ENCODE results near the gene OR2L8.

Gene OR2L8, protein sequence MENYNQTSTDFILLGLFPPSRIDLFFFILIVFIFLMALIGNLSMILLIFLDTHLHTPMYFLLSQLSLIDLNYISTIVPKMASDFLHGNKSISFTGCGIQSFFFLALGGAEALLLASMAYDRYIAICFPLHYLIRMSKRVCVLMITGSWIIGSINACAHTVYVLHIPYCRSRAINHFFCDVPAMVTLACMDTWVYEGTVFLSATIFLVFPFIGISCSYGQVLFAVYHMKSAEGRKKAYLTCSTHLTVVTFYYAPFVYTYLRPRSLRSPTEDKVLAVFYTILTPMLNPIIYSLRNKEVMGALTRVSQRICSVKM

DNA sequence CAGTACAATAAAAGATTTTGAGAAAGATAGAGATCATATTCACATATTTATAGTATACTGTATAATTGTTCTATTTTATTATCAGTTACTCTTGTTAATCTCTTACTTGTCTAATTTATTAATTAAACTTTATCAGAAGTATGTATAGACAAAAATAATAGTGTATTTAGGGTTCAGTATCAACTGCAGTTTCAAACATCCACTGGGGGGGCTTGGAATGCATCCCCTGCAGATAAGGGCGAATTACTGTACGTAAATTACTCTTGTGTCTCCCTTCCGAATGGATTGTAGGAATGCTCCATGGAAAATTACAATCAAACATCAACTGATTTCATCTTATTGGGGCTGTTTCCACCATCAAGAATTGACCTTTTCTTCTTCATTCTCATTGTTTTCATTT is at the start of gene OR2L8:
OR2L8 (plus strand) TSS at position 301 of the 400 bp plus-strand sequence; CDS start at position 301, 0 bp downstream.
- DNase-seq, result no peak

DNA sequence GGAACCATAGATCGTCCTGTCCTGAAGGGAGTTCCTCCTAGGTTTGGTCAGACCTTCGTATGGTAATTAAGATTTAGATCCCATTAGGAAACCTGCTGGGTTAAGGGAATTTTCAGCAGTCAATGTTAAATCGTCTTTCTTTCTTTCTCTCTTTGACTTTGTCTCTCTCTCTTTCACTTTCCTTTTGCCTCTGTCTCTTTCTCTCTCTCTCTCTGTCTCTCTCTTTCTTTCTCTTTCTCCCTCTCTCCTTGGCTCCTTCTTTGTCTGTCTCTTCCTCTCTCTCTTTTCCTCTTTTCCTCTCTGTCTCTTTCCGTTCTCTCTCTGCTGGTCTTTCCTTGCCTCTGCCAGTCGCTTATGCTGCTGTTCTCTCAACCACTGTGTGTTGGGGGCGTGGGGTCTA is 44.5 kb upstream of the OR2L8 start:
- DNase-seq, result no peak

DNA sequence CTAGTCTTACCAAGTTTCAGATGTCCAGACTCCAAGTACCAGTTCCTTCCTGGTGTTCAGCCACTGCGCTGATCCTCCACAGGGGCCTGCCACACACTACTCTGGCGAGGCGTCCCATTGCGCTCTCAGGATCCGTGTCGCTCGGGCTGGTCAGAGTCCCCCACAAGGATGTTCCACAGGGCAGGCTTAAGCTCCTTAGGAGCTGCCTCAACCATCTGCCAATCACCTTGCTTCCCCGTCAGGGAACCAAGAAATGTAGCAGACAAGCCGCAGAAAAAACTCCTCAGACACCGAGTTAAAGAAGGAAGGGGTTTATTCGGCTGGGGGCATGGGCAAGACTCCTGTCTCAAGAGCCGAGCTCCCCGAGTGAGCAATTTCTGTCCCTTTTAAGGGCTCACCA is 43.5 kb upstream of the OR2L8 start:
- no peak for DNase-seq

DNA sequence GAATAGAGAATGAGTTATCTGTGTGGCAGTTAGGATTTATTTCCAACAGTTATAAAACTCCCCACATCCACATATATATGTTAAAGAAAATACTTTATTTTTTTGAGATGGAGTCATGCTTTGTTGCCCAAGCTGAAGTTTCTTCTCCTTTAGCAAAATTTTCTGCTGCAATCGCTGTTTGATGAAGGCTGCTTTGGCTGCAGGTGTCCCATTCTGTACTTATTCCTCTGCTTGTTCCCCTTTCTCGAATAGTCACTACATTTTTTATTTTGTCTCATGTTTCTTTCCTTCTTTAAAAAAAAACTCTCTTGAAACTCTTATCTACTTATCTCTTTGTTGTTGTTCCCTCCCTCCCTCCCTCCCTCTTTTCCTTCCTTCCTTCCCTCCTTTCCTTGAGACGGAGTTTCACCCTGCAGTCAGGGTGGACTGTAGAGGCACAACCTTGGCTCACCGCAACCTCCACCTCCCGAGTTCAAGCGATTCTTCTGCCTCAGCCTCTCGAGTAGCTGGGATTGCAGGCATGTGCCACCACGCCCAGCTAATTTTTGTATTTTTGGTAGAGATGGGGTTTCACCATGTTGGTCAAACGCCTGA is 42.7 kb upstream of the OR2L8 start:
- DNase-seq, result no peak

DNA sequence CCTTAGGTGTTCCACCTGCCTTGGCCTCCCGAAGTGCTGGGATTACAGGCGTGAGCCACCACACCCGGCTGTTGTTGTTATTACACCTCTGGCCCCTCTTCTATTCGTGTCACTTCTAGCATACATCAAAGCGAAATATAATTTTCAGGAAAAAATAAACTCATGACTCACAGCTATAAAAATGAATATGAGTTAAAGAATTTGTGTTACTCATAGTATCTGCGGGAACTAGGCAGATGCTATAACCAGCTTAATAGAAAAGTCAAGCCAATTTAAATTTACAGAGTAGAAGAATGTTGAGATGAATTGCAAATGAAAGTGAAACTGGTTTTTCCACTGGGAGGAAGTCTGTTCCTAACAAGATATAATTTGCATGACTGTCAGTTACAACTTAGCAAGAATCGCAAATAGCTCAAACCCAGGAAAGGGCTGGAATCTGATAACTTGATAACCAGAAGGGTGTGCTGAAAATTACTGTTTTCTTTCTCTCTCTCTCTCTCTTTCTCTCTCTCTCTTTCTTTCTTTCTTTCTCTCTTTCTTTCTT is 42.1 kb upstream of the OR2L8 start:
- DNase-seq, result peak; percentile 81

DNA sequence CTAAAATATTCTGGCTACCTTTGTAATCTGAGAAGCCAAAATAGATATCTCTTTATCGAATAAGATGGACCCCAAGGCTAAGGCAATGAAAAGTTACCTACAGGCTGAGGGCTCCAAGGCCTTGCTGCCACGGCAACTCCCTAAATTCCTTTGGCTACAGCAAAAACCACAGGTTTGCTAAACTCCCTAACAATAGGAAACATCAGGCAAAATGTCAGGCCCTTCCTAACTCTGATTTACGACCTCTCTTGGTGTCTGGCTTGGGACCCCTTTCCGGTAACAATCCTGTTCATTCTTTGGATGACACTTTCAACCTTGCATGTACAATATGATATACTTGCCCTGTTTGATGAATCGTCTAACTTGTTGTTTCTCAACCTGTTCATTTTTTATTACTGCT is 39.9 kb upstream of the OR2L8 start:
- no peak for DNase-seq

DNA sequence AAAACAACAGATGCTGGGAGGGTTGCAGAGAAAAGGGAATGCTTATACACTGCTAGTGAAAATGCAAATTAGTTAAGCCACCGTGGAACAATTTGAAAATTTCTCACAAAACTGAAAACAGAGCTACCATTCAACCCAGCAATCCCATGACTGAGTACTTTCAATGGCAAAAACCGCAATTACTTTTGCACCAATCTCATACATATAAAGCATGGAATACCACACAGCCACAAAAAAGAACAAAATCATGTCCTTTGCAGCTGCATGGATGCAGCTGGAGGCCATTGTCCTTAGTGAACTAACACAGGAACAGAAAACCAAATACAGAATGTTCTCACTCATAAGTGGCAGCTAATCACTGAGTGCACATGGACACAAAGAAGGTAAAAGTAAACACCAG is 34.9 kb upstream of the OR2L8 start:
- DNase-seq, result no peak

DNA sequence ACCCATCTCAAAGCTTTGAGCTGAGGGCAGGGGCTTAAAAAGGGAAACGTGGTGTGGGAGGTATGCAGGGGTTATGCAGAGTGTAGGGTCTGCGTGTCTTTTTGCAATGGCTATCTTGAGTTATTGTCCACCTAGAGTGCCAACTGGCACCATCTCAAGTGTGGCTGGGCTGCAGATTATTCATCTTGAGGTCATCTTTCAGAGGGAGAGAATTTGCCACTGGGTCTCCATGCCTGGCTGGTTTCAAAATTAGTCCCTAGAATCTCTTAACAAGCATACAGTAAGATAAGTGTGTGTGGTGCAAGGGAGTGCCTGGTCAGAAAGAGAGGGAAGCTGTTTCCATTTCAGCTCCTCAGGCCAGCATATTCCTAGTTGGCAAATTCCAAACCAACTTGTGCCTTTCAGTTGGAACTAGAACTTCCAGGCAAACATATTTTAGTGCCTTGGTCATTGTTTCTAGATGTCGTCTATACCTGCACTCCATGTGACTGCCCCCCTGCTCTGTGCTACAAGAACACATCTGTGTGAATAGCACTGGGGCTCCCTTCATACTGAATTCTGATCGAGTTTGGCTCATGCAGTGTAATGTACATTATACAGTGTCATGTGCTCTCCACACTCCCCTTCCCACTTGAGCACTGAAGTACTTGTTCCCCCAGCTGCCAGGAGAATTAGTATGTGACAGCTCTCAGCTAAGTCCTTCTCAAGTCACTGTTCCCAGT is 33.6 kb upstream of the OR2L8 start:
- DNase-seq, result no peak

DNA sequence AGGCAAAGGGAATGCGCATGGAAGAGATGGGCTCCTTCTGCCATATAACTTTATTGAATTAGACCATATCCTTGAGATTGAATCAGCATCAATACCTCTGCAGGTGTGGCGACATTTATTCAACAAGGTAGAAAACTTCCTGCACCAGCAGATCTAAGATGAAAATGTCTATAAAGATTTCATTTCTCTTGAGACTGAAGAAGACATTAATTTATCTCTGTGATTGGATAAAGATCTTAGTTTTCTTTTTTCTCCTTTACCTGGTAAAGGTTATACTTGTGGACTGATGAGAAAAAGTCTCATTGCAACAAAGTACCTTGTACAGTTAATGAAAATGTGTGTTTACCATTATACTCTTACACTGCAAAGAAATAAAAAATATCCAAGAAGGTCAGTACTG is 28.7 kb upstream of the OR2L8 start, which contains the start of gene OR2T8:
OR2T8 (plus strand) TSS at position 301 of the 400 bp plus-strand sequence. CDS start 766 bp downstream, outside the sequence.
- DNase-seq, result no peak

DNA sequence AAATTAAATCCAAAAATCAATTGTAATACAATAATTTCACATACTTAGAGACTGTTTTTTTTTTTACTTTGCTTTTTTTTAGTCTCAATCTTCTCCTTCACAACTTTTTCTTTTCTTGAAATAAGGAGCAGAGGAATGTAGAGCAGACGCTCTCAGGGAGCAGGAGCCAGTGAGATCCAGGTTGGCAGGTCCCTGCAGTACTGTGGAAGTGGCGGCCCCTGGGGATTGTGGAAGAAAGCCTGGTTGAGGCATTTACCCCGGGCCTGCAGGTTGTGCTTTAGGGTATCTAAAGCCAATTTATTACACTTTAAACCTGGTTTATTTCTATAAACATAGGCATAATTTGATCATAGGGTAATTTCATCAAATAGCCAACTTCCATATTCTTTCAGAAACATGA is 24.7 kb upstream of the OR2L8 start:
- no peak for DNase-seq

DNA sequence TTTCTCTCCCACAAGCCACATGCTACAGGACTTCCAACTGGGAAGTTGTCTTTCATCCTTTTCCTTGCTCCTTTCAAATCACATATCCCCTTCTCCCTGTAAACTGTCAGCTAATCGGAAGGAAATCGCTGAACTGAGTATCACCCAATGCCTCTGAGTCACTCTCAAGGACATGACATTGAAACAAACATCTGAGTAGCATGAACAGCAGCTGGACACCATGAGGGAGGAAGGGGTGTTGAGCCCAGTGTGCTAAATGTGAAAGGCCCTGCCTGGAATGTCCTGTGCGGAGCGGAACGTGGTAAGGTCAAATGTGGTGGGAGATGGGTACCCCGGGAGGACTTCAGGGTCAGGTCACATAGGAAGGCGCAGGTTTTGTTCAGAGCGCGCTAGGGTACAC is 23.8 kb upstream of the OR2L8 start, which contains the start of gene OR2AJ1:
OR2AJ1 (plus strand) TSS at position 22 of the 400 bp plus-strand sequence. CDS start 8,880 bp downstream, outside the sequence.
- DNase-seq, result no peak

DNA sequence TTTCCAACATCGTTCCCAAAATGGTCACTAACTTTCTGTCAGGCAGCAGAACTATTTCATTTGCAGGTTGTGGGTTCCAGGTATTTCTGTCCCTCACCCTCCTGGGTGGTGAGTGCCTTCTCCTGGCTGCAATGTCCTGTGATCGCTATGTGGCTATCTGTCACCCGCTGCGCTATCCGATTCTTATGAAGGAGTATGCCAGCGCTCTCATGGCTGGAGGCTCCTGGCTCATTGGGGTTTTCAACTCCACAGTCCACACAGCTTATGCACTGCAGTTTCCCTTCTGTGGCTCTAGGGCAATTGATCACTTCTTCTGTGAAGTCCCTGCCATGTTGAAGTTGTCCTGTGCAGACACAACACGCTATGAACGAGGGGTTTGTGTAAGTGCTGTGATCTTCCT is 14.7 kb upstream of the OR2L8 start:
- no peak for DNase-seq

DNA sequence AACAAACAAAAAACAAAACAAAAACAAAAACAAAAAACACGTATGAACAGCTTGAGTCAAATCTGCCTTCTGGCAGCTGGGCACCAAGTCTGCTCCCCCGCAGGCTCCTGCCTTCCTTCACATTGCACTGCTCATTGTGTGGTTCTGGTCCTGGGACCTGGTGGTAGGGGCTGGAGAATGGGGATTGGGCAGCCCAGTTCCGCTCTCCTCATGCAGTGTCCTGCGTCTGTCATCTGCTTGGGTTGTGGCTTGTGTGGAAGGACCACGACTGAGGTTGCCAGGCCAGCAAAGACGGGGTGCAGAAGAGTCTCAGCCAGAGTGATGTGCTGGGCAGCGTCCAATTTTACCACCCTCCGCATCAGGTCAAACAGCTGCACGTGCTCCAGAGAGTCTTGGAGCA is 12.9 kb upstream of the OR2L8 start:
- no peak for DNase-seq

DNA sequence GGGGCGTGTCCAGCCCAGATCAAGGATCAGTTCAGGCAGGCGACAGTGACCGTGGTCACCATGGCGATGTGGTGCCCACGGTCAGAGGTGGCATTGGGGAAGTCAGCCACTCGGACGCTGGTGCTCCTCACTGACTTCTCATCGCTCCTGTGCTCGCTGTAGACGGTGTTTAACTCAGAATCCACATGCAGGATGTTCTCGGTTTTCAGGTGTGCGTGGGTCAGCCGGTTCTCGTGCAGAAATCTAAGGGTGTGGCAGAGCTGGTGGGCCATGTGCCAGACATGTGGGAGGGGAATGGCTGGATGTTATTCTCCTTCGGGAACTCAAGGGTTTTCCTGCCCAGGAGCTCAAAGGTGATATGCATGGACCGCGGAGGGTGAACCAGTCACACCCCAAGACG is 12.2 kb upstream of the OR2L8 start:
- DNase-seq, result no peak

DNA sequence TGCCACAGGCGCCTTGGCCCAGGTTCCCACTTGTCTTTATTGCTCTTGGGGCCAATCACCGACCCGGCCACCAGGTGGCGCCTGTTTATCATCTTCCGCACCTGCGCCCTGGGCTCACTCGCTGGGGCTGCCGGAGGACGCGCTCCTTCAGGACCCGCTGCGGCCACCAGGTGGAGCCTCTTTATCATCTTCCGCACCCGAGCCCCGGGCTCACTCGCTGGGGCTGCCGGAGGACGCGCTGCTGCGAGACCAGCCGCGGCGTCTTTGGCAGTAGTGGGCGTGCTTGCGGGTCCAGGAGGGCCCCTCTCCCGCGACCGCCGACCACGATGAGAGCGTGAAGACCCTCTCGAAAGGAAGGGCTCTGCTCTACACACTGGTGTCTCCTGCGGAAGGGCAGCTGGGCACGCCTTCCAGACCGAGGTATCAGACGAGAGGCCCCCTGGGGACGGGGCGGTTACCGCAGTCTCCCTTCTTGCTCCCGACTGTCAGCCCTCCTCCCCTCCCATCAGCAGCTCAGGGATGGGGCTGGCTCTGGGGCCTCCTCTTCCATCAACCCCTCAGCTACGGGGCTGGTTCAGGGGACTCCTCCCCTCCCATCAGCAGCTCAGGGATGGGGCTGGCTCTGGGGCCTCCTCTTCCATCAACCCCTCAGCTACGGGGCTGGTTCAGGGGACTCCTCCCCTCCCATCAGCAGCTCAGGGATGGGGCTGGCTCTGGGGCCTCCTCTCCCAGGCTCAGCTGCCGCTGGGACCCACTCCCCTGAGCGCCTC is 11.5 kb upstream of the OR2L8 start:
- DNase-seq, result peak; percentile 96

DNA sequence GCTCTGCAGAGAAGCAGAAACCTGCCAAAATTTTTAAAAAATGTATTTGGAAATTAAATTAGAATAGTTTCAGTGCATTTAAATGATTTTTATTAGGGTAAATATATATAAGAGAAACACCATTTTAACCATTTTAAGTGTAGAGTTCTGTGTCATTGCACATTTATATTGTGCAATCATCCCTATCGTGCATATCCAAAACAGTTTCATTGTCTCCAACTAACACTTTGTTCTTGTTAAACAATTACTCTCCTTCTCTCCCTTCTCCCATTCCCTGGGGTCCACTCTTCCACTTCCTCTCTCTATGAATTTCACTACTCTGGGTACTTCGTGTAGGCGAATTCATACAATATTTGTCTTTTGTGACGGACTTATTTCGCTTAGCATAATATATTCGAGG is 6.0 kb upstream of the OR2L8 start:
- DNase-seq, result no peak

DNA sequence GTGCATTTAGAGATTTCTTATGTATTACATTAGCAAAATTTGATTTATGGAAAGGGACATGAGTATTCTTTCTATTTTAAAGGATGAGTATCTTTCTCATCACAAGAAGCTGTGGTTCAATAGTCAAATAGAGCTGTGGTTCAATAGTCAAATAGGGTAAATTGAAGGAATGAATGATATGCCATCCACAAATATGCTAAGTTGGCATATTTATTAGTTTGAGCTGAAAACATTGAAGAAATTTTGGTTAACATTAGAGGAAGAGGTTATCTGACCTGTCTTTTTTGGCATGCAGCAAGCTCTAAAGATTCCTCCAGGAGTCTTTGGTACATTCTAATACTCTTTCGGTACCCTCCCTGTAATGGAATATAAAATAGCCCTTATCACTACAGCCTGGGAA is 4.8 kb downstream of the OR2L8 start:
- DNase-seq, result no peak

DNA sequence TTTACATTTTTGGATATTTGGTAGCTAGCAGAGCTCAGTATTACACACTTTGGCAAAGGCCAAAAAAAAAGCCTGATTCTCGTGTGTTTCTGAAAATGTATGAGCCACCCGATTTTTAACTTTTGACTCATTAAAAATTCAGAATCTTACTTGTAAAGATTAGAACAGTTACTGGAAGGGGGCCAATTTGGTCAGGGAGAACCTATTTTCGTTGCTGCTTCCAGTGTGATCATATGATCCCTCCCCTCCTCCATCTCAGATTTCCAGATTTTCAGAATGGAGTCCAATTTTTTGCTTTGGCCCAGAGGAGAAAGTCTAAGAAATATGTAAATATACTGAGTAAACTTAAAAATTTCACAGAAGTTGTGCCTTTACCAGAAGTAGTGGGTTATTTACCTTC is 13.1 kb downstream of the OR2L8 start:
- DNase-seq, result no peak

DNA sequence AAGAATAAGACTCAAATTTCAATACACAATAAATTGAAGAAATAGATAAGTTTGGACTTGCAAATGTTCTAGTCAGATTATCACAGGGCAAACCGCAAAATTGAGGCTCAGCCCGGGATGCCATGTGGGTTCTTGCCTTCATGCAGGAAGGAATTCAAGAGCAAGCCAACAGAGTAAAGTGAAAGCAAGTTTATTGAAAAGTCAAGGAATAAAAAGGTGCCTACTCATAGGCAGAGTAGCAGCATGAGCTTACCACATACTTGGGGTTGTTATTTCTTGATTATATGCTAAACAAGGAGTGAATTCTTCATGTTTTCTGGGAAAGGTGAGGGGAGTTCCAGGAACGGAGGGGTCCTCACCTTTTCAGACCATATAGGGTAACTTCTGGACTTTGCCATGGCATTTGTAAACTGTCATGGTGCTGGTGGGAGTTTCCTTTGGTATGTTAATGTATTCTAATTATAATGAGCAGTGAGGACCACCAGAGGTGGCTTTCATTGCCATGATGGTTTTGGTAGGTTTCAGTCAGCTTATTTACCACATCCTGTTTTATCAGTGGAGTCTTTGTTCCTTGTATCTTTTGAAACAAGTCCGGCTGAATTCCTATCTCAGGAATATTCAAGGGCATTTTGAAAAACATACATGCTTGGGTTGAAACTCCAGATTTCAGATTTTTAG is 14.4 kb downstream of the OR2L8 start:
- DNase-seq, result no peak

DNA sequence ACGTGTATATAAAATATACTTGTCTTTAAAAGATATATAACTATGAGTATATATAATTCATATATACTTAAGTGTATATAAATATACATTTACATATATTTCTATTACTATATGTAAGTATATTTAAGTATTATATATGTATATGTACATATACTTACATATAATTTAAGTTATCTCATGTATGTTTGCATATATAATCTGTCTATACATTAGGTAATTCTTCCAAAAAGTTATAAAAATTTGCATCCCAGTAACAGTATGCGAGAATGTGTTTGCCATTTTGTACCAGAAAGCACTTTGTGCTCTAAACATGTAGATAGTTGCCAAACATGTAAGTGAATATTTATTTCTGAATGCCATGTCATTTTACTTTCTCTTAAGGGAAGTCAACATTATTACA is 16.3 kb downstream of the OR2L8 start, which contains the start of gene OR2AK2:
OR2AK2 (plus strand) TSS at position 301 of the 400 bp plus-strand sequence. CDS start 144 bp downstream, outside the sequence.
- no peak for DNase-seq

DNA sequence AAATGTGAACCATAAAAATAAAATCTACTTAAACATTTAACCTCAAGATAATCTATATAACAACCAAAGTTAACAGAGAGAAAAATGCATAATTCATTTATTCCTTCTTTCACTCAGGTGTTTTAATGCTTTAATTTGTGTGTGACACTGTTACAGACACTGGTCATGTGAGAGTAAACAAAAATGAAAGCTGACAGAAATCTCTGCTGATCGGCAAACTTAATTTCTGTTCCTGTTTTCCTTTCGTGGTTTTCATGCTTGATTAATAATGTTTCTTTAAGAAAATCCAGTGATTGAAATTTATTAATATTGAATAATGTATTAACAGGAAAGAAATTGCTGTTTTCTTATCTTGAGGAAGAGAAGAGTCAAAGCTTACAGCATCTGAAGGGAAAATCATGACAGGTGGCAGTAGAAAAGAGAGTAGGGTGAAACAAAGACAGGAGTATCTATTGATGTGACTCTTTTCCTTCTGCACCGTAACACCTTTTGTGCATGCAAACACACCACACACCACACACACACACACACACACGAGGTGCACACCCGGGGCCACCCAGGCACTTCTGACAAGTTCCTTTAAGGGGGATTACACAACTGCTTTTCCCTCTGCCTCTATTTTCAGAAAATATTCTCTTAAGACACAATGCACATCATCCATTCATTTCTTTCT is 18.0 kb downstream of the OR2L8 start:
- DNase-seq, result peak; percentile 41

DNA sequence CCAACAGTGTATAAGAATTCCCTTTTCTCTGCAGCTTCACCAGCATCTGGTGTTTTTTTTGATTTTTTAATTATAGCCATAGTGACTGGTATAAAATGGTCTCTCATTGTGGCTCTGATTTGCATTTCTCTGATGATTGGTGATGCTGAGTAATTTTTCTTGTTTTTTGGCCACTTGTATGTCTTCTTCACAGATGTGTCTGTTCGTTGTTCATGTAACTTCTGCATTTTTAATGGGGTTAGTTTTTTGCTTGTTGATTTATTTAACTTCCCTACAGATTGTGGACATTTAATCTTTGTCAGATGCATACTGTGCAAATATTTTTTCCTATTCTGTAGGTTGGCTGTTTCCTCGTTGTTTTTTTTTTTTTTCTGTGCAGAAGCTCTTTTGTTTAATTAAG is 44.3 kb downstream of the OR2L8 start:
- no peak for DNase-seq
